ENCODE data around the gene FOXJ2.

DNA sequence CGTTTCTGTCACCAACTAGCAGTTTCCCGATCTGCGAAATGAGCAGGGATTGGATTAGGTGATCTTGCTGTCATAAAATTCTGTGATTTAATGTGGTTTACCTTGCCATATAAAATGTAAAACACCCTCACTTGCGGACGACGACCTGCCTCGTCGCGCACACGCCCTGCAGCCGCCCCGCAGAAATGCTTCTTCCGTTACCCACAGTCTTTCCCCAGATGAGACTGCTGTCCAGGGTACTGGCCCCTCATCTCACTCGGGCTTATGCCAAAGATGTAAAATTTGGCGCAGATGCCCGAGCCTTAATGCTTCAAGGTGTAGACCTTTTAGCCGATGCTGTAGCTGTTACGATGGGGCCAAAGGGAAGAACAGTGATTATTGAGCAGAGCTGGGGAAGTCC, 17.7 kb upstream of the FOXJ2 start:
- TF ChIP-seq, protein P1, sequence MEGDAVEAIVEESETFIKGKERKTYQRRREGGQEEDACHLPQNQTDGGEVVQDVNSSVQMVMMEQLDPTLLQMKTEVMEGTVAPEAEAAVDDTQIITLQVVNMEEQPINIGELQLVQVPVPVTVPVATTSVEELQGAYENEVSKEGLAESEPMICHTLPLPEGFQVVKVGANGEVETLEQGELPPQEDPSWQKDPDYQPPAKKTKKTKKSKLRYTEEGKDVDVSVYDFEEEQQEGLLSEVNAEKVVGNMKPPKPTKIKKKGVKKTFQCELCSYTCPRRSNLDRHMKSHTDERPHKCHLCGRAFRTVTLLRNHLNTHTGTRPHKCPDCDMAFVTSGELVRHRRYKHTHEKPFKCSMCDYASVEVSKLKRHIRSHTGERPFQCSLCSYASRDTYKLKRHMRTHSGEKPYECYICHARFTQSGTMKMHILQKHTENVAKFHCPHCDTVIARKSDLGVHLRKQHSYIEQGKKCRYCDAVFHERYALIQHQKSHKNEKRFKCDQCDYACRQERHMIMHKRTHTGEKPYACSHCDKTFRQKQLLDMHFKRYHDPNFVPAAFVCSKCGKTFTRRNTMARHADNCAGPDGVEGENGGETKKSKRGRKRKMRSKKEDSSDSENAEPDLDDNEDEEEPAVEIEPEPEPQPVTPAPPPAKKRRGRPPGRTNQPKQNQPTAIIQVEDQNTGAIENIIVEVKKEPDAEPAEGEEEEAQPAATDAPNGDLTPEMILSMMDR (IDR thresholded peaks at IDR 0.05), result no peak
- no peak for TF ChIP-seq POLR2AphosphoS5 (IDR thresholded peaks at IDR 0.05)
